ENCODE data around the gene WASL.

GRCh38 chr7:123774496-123774895, 25.7 kb upstream of the WASL start:
- TF ChIP-seq POLR2A (IDR thresholded peaks at IDR 0.05; ENCODE audit: low read depth, low read length): no peak
- TF ChIP-seq POLR2AphosphoS5 (IDR thresholded peaks at IDR 0.05; ENCODE audit: low read depth, low read length): no peak

All from GM12892 (cell line).